ENCODE measurements around the gene GORASP1. TPM values are rescaled to one million over a fixed set of nuclear protein-coding genes. Genes with fewer than 3 reads are reported as not detected.

The GORASP1 gene
- total RNA-seq, 1 experiment from 2014 or later: 39.4 TPM

DNA sequence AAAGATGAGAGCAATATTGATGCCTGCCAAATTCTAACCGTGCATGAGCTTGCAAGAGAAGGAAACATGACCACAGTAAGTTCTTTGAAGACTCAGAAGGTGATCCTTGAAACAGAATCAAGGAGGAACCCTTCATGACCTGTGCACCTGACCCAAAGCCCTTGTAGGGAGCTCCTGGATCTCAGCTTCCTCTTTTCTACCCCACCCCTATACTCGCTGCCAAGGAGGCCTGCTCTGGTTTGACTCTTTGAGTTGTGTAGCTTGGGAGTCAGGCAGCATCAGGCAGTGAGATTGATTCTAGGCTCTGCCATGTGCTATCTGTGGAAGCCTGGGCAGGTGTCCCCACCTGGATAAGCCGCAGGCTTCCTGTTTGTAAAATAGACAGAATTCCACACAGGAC, 10.7 kb upstream of the GORASP1 start:
- H3K27me3 ChIP-seq (ENCODE audit: control insufficient read depth, insufficient read depth, low read length): no peaks in the 10 kb centered on the region
- intact Hi-C loops (cut with micrococcal nuclease; ENCODE audit: unreplicated experiment) (no loop called here), in situ Hi-C loops (cut with HindIII; ENCODE audit: low pct_unique_long_range_greater_than_20kb, low sequenced_read_pairs) (no loop called here)
- H3K27ac ChIP-seq (ENCODE audit: low read length): no peak overlapping the region
- DNase-seq (ENCODE audit: low read depth, low spot score) (no peak), ATAC-seq (no peak)
- BruUV-seq (replicated peaks): no TSS peak
- TF ChIP-seq POLR2AphosphoS5 (IDR thresholded peaks at IDR 0.05; ENCODE audit: low read depth, low read length) (no peak), SIN3A (IDR thresholded peaks at IDR 0.05; ENCODE audit: borderline replicate concordance, insufficient read depth, low read depth, low read length) (no peak), TCF7L2 (IDR thresholded peaks at IDR 0.05; ENCODE audit: low read depth, low read length) (no peak)
- TF ChIP-seq, protein P1, sequence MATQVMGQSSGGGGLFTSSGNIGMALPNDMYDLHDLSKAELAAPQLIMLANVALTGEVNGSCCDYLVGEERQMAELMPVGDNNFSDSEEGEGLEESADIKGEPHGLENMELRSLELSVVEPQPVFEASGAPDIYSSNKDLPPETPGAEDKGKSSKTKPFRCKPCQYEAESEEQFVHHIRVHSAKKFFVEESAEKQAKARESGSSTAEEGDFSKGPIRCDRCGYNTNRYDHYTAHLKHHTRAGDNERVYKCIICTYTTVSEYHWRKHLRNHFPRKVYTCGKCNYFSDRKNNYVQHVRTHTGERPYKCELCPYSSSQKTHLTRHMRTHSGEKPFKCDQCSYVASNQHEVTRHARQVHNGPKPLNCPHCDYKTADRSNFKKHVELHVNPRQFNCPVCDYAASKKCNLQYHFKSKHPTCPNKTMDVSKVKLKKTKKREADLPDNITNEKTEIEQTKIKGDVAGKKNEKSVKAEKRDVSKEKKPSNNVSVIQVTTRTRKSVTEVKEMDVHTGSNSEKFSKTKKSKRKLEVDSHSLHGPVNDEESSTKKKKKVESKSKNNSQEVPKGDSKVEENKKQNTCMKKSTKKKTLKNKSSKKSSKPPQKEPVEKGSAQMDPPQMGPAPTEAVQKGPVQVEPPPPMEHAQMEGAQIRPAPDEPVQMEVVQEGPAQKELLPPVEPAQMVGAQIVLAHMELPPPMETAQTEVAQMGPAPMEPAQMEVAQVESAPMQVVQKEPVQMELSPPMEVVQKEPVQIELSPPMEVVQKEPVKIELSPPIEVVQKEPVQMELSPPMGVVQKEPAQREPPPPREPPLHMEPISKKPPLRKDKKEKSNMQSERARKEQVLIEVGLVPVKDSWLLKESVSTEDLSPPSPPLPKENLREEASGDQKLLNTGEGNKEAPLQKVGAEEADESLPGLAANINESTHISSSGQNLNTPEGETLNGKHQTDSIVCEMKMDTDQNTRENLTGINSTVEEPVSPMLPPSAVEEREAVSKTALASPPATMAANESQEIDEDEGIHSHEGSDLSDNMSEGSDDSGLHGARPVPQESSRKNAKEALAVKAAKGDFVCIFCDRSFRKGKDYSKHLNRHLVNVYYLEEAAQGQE (IDR thresholded peaks at IDR 0.05; ENCODE audit: insufficient read depth in 1 of 2, low read depth in 2 of 2, low read length in 1 of 2): no peak
- TF ChIP-seq, protein P2, sequence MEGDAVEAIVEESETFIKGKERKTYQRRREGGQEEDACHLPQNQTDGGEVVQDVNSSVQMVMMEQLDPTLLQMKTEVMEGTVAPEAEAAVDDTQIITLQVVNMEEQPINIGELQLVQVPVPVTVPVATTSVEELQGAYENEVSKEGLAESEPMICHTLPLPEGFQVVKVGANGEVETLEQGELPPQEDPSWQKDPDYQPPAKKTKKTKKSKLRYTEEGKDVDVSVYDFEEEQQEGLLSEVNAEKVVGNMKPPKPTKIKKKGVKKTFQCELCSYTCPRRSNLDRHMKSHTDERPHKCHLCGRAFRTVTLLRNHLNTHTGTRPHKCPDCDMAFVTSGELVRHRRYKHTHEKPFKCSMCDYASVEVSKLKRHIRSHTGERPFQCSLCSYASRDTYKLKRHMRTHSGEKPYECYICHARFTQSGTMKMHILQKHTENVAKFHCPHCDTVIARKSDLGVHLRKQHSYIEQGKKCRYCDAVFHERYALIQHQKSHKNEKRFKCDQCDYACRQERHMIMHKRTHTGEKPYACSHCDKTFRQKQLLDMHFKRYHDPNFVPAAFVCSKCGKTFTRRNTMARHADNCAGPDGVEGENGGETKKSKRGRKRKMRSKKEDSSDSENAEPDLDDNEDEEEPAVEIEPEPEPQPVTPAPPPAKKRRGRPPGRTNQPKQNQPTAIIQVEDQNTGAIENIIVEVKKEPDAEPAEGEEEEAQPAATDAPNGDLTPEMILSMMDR (IDR thresholded peaks at IDR 0.05): no peak
- ChIA-PET POLR2A (no interaction called here), CTCF (no interaction called here)
- H3K4me3 ChIP-seq (ENCODE audit: low read depth in 2 of 2, low read length in 2 of 2): no peak overlapping the region
- no peaks in the 10 kb centered on the region for H3K36me3 ChIP-seq (ENCODE audit: control insufficient read depth, insufficient read depth, low read length)
- H3K4me1 ChIP-seq (ENCODE audit: control insufficient read depth, insufficient read depth, low read length): no peaks in the 10 kb centered on the region
- H3K9me3 ChIP-seq (ENCODE audit: control insufficient read depth, insufficient read depth, low read depth, low read length): no peaks in the 10 kb centered on the region

DNA sequence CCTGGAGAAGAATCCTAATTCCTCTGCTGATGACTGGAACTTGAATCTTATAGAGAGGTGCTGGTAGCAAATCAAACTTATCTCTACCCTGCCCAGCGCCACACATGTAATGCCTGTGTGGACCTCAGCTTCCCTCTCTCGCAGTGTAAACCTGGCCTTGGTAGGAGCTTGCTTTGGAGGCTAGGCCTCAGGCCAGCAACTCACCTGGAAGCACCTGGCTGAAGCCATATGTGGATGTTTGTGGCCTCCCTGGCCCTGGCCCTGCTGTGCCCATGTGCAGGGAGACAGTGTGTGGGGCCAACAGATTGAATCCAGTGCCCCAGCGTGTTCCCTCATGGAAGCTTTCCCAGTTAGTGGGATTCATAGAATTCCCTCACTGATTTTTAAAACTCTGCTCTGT, 8.4 kb upstream of the GORASP1 start:
- ChIA-PET POLR2A (no interaction called here), CTCF (no interaction called here)
- Histone ChIP-seq H3K4me3 (ENCODE audit: low read depth in 2 of 2, low read length in 2 of 2) (no peak overlapping the region), H3K27me3 (ENCODE audit: control insufficient read depth, insufficient read depth, low read length) (no peaks in the 10 kb centered on the region), H3K27ac (ENCODE audit: low read length) (no peak overlapping the region), H3K4me1 (ENCODE audit: control insufficient read depth, insufficient read depth, low read length) (no peaks in the 10 kb centered on the region), H3K9me3 (ENCODE audit: control insufficient read depth, insufficient read depth, low read depth, low read length) (no peaks in the 10 kb centered on the region), H3K36me3 (ENCODE audit: control insufficient read depth, insufficient read depth, low read length) (no peaks in the 10 kb centered on the region)
- DNase-seq (ENCODE audit: low read depth, low spot score) (no peak), ATAC-seq (no peak)
- TF ChIP-seq, protein P1 (IDR thresholded peaks at IDR 0.05; ENCODE audit: insufficient read depth in 1 of 2, low read depth in 2 of 2, low read length in 1 of 2): no peak
- TF ChIP-seq SIN3A (IDR thresholded peaks at IDR 0.05; ENCODE audit: borderline replicate concordance, insufficient read depth, low read depth, low read length) (no peak), TCF7L2 (IDR thresholded peaks at IDR 0.05; ENCODE audit: low read depth, low read length) (no peak)
- TF ChIP-seq, protein P2 (IDR thresholded peaks at IDR 0.05): no peak
- no TSS peak for BruUV-seq (replicated peaks)
- in situ Hi-C loops (cut with HindIII; ENCODE audit: low pct_unique_long_range_greater_than_20kb, low sequenced_read_pairs): no loop called here
- intact Hi-C loops (cut with micrococcal nuclease; ENCODE audit: unreplicated experiment): no loop called here
